ENCODE results near the gene GALNT2.

GALNT2 gene

GRCh38 chr1:230166366-230167132, 99.5 kb downstream of the GALNT2 start:
- no peak for DNase-seq (ENCODE audit: low read depth)

GRCh38 chr1:230167419-230167852, 100.4 kb downstream of the GALNT2 start:
- no peak for DNase-seq (ENCODE audit: low read depth)

- no peak for DNase-seq (ENCODE audit: low read depth)
Measured at GRCh38 chr1:230169454-230170152, 102.6 kb downstream of the GALNT2 start.

- no peak for DNase-seq (ENCODE audit: low read depth)
Measured at GRCh38 chr1:230170153-230170547, 103.1 kb downstream of the GALNT2 start.

GRCh38 chr1:230170622-230171021, 103.6 kb downstream of the GALNT2 start:
- DNase-seq (ENCODE audit: low read depth), result no peak

- no peak for DNase-seq (ENCODE audit: low read depth)
Measured at GRCh38 chr1:230171356-230172015, 104.4 kb downstream of the GALNT2 start.

GRCh38 chr1:230172016-230172537, 105.0 kb downstream of the GALNT2 start:
- DNase-seq (ENCODE audit: low read depth), result no peak

GRCh38 chr1:230173187-230173975, 106.3 kb downstream of the GALNT2 start:
- no peak for DNase-seq (ENCODE audit: low read depth)

GRCh38 chr1:230174041-230174440, 107.0 kb downstream of the GALNT2 start:
- no peak for DNase-seq (ENCODE audit: low read depth)

GRCh38 chr1:230174471-230175162, 107.6 kb downstream of the GALNT2 start:
- no peak for DNase-seq (ENCODE audit: low read depth)

GRCh38 chr1:230175163-230175747, 108.2 kb downstream of the GALNT2 start:
- no peak for DNase-seq (ENCODE audit: low read depth)

GRCh38 chr1:230175839-230176238, 108.8 kb downstream of the GALNT2 start:
- no peak for DNase-seq (ENCODE audit: low read depth)

GRCh38 chr1:230176326-230176725, 109.3 kb downstream of the GALNT2 start:
- DNase-seq (ENCODE audit: low read depth), result no peak

- DNase-seq (ENCODE audit: low read depth), result no peak
Measured at GRCh38 chr1:230176871-230177411, 109.9 kb downstream of the GALNT2 start.

GRCh38 chr1:230179249-230179648, 112.2 kb downstream of the GALNT2 start:
- no peak for DNase-seq (ENCODE audit: low read depth)

- no peak for DNase-seq (ENCODE audit: low read depth)
Measured at GRCh38 chr1:230185076-230186001, 118.3 kb downstream of the GALNT2 start.

- DNase-seq (ENCODE audit: low read depth), result no peak
Measured at GRCh38 chr1:230186003-230186863, 119.2 kb downstream of the GALNT2 start.

GRCh38 chr1:230186874-230187273, 119.8 kb downstream of the GALNT2 start:
- no peak for DNase-seq (ENCODE audit: low read depth)
